Esophagus (tissue), 2 donors: ENCODE results near the gene UBXN4. TPM values are rescaled to one million over a fixed set of nuclear protein-coding genes. Genes with fewer than 3 reads are reported as not detected.
"Not testable (repeated sequence)": the region's sequence is repeated elsewhere in the genome, so short reads cannot be mapped to it uniquely, and the experiment has no call there.

Experiments used
- H3K27ac ChIP-seq, 2 donors: one replicate each; pipeline ENCODE4 v1.5.1; 2013; ENCODE audit warnings: low read depth in 2 of 2, mild to moderate bottlenecking in 2 of 2, inconsistent platforms in 1 of 2, low read length in 1 of 2, moderate library complexity in 1 of 2
- H3K27me3 ChIP-seq, 2 donors: one replicate each; pipeline ENCODE4 v1.6.1; 2013; ENCODE audit warnings: low read length in 2 of 2, control low read depth in 1 of 2, mild to moderate bottlenecking in 1 of 2; ENCODE audit not compliant: insufficient read depth in 2 of 2, control insufficient read depth in 1 of 2
- H3K36me3 ChIP-seq, 2 donors: one replicate each; pipeline ENCODE4 v1.6.1; 2013; ENCODE audit warnings: low read length in 1 of 2; ENCODE audit not compliant: control insufficient read depth in 2 of 2, insufficient read depth in 2 of 2
- H3K4me1 ChIP-seq, 2 donors: one replicate each; pipeline ENCODE4 v1.6.1; 2013; ENCODE audit warnings: low read length in 1 of 2; ENCODE audit not compliant: control insufficient read depth in 2 of 2, insufficient read depth in 2 of 2
- H3K4me3 ChIP-seq, 2 donors: one replicate each; pipeline ENCODE4 v1.5.1; 2013; ENCODE audit warnings: low read length in 2 of 2, mild to moderate bottlenecking in 2 of 2, low read depth in 1 of 2, moderate library complexity in 1 of 2
- H3K9me3 ChIP-seq, 2 donors: one replicate each; pipeline ENCODE4 v1.6.1; 2013; ENCODE audit warnings: mild to moderate bottlenecking in 2 of 2, low read depth in 1 of 2, low read length in 1 of 2, moderate library complexity in 1 of 2; ENCODE audit not compliant: control insufficient read depth in 2 of 2, insufficient read depth in 1 of 2
- WGBS, 2 donors: extraction: QIAGEN DNeasy Blood & Tissue Kit; methylation state at CpG; one replicate each; pipeline ENCODE4 v1.1.7; 2013; 5-methylcytosine and 5-hydroxymethylcytosine counted together
- polyA plus RNA-seq, 2 donors: library from polyadenylated mRNA; stranded (reverse); fragments of 200-250 nt; gene quantifications; one replicate each; pipeline ENCODE4 v1.2.3, GENCODE V29; 2013
- donor health status: healthy with polysubstance abuse.
- donor health status: Bipolar disorder and iron deficiency.

Gene UBXN4
- polyA plus RNA-seq, 2 donors: 33.3 to 40.3 TPM

DNA sequence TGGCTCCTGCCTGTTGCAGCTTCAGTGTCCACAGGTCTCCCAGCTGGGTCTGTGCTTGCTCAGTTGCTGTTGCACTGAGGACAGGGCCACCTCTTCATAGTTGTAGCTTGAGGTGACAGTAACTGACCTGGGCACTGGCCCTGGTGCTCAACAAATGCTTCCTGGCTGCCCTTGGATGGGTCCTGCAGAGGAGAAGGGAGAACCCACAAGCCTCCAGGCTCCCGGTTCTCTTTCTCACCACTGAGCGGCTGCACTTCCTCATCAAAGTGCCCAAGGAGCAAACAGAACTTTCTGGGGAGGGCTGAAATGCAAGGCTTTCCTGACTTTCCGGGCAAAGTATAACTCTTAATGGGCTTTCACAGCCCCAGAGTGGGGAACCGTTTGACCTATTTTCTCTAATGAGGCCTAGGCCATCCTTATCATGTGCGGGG lies 56.6 kb downstream of the UBXN4 start:
- Histone ChIP-seq H3K27me3 (no peaks in the 10 kb centered on the region), H3K4me3 (no peak overlapping the region), H3K36me3 (no peaks in the 10 kb centered on the region), H3K27ac (no peak overlapping the region), H3K9me3 (no peaks in the 10 kb centered on the region), H3K4me1 (no peaks in the 10 kb centered on the region)
- 65 to 70% methylated on average over 5 of the region's 5 CpGs for WGBS, 2 donors

DNA sequence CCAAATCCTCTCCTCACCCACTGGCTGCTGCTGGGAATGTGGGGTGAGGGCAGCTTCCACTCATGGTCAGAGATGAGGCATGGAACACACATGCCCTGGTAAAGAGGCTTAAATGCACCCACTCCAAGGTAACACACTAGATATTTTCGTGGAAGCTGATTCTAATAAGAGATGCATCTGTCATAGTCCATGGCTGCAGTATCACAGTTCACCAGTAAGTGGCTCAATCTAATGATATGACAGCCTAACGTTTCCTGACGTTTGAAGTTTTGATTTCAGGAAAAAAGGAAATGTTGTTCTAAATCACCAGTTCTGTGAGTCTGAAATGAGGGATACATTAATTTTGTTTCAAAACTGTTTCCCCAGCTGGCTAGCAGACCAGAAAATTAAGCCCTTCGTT lies 57.1 kb downstream of the UBXN4 start:
- Histone ChIP-seq H3K27ac (no peak overlapping the region), H3K4me1 (no peaks in the 10 kb centered on the region), H3K27me3 (no peaks in the 10 kb centered on the region), H3K4me3 (no peak overlapping the region), H3K36me3 (no peaks in the 10 kb centered on the region), H3K9me3 (no peaks in the 10 kb centered on the region)
- 54 to 60% methylated on average over 4 of the region's 4 CpGs for WGBS, 2 donors

DNA sequence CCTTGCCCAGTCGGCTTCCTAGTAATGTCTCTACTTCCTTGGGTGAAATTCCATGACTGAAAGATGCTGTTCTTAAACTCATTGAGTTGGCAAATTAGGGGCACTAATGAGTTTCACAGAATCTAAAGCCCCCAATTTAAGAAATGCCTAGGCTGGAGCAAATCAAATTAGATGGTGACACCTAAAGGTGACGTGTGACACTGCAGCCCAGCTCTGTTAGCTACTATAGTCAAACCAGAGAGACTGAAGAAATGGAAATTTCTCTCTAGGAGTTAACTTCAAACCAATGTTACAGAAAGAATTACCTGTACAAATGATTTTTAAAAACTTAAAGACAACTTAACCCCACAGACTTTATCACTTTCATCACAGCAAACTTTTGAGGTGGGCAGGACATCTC lies 58.1 kb downstream of the UBXN4 start:
- Histone ChIP-seq H3K27ac (no peak overlapping the region), H3K9me3 (no peaks in the 10 kb centered on the region), H3K27me3 (no peaks in the 10 kb centered on the region), H3K4me3 (no peak overlapping the region), H3K4me1 (no peaks in the 10 kb centered on the region), H3K36me3 (no peaks in the 10 kb centered on the region)
- 37 to 52% methylated on average over 2 of the region's 2 CpGs for WGBS, 2 donors

DNA sequence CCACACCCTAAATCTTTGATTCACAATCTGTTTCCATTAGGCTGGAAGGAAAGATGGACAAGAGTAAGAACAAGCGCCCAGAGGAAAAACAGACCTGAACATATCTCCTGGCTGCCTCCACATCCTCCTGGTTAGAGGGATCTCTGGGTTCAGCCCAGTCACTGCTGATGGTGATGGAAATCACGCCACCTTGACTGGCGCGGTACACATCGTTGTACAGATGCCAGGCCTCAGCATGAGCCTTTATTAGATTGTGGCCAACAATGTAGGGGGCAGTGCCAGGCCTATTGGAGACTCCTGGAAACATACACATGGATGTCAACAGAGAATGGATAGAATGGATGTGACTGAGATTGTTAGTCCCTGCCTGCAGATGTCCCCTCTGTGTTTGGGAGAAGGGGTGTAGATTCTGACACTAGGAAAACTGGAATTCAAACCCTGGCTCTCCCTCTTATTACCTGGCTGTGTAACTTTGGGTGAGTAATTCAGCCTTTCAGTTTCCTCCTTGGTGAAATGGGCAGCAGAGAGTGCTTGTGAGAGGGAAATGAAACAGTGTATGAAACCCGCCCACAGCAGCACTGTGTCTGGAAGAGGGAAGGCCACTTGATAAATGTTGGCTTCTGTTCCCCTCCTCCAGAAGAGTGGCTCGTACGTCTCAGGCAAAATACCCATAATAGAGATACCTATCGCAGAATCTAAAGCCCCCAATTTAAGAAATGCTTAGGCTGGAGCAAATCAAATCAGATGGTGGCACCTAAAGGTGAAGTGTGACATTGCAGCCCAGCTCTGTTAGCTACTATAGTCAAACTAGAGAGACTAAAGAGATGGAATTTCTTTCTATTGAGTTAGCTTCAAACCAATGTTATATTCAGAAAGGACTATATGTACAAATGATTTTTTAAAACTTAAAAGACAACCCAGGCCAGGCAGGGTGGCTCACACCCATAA lies 59.1 kb downstream of the UBXN4 start:
- H3K27ac ChIP-seq: no peak overlapping the region
- no peaks in the 10 kb centered on the region for H3K27me3 ChIP-seq
- 86 to 89% methylated on average over 9 of the region's 9 CpGs for WGBS, 2 donors

DNA sequence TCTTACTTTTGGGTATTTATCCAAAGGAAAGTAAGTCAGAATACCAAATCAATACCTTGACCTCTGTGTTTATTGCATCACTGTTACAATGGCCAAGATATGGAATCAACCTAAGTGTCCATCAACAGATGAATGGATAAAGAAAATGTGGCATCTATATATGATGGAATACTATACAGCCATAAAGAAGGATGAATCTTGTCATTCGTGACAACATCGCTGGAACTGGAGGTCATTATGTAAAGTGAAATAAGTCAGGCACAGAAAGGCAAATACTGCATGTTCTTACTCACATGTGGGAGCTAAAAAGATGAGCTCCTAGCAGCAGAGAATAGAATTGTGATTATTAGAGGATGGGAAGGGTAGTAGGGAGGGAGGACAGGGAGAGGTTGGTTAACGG lies 60.7 kb downstream of the UBXN4 start:
- 65 to 67% methylated on average over 3 of the region's 3 CpGs for WGBS, 2 donors
- Histone ChIP-seq H3K27me3 (no peaks in the 10 kb centered on the region), H3K9me3 (no peaks in the 10 kb centered on the region), H3K27ac (no peak overlapping the region), H3K4me1 (no peaks in the 10 kb centered on the region), H3K36me3 (no peaks in the 10 kb centered on the region), H3K4me3 (no peak overlapping the region)

More for the DNA sequence above, 59.1 kb downstream of the UBXN4 start:
- Histone ChIP-seq H3K9me3 (no peaks in the 10 kb centered on the region), H3K36me3 (no peaks in the 10 kb centered on the region), H3K4me1 (no peaks in the 10 kb centered on the region), H3K4me3 (no peak overlapping the region)

DNA sequence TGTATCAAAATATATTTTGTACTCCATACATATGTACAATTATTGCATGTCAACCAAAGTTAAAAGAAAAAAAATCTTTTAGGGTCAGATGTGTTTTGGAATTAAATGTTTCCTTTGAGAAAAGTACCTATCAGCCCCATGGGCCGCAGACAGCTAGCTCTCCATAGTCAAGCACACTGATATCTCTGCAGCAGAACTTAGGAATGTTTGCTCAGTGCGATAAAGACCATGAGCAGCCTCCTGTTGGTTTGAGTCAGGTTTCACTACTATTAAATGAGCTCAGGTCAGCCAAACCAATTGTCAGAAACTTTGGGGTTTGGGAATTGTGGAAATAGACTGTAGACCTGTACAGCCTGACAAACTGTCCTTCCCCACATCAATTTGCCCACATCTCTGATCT lies 61.6 kb downstream of the UBXN4 start:
- Histone ChIP-seq H3K27ac (no peak overlapping the region), H3K36me3 (no peaks in the 10 kb centered on the region), H3K4me3 (no peak overlapping the region), H3K4me1 (no peaks in the 10 kb centered on the region), H3K9me3 (no peaks in the 10 kb centered on the region), H3K27me3 (no peaks in the 10 kb centered on the region)
- WGBS, 2 donors: 50 to 68% methylated on average over 2 of the region's 2 CpGs

DNA sequence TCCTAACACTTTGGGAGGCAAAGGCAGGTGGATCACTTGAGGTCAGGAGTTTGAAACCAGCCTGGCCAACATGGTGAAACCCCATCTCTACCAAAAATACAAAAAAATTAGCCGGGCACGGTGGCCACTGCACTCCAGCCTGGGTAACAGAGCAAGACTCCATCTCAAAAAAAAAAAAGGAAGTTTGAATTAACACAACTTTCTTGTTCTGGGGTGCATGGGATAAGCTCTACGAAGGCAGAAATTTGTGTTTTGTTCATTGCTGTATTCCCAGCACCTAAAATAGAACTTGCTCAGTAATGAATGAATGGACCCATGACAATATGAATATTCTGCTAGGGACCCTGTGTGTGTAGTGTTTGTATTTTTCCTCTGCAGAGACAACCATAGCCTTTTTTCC lies 66.2 kb downstream of the UBXN4 start:
- H3K27ac ChIP-seq, H3K4me3 ChIP-seq, H3K9me3 ChIP-seq, H3K27me3 ChIP-seq, H3K36me3 ChIP-seq, H3K4me1 ChIP-seq: not testable (repeated sequence)
- WGBS, 2 donors: 89 to 91% methylated on average over 3 of the region's 3 CpGs

DNA sequence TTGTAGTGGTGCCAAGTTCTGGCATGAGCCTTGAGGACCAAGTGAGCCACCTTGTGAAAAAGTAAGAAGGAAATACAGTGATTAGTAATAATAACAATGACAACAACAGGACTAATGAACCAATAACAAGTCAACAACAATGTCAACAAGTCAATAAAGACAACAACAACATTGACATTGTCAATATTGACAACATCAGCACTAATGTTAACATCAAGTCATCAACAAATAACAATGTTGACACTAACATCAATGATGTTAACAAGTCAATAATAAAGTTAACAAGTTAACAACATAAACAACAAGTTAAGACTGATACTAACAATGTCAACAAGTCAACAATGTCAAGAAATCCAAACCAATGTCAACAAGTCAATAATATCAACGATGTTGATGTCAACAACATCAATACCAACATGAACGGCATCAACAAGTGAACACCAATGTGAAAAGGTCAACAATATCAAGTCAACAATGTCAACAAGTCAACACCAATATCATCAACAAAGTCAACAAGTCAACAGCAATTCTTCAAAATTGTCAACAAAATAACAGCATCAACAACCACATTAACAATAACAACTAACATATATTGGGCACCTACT lies 71.4 kb downstream of the UBXN4 start:
- Histone ChIP-seq H3K27me3 (no peaks in the 10 kb centered on the region), H3K27ac (no peak overlapping the region), H3K36me3 (no peaks in the 10 kb centered on the region), H3K4me3 (no peak overlapping the region), H3K9me3 (no peaks in the 10 kb centered on the region), H3K4me1 (no peaks in the 10 kb centered on the region)
- 64 to 75% methylated on average over 2 of the region's 2 CpGs for WGBS, 2 donors

DNA sequence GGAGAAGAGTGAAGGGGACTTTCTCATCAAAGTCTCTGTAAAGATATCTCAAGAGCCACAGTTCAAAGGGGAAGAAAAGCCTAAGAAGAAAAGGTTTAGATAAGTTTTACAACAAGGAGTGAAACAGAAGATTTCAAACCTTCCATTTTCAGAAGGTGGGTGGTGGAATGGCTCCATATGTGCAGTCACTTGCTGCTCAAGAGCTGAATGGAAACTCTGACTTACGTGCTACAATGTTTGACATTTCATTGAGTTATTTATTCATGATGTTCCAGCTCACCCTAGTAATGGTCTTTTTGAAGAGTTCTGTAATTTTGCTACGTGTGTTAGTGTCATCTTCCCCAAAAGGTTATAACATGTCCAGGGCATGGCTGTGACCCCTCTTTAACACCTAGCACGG lies 73.6 kb downstream of the UBXN4 start:
- Histone ChIP-seq H3K4me1 (no peaks in the 10 kb centered on the region), H3K4me3 (no peak overlapping the region), H3K36me3 (no peaks in the 10 kb centered on the region), H3K9me3 (no peaks in the 10 kb centered on the region), H3K27me3 (no peaks in the 10 kb centered on the region), H3K27ac (no peak overlapping the region)
- WGBS, 2 donors: 67 to 71% methylated on average over 3 of the region's 3 CpGs

DNA sequence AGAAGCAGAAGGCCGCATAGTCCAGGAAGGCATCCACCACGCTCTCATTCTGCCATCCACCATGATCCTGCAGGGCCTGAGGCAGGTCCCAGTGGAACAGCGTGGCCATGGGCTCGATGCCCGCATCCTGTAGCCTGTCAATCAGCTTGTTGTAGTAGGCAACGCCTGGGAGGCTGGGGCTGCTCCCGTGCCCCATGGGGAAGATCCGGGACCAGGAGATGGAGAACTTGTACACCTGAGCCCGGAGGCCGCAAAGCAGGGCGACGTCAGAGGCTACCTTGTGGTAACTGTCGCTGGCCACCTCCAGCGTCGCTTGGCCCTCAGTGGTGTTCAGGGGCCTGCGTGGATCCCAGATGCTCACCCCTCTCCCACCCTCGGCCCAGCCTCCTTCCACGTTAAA lies 75.8 kb downstream of the UBXN4 start:
- no peaks in the 10 kb centered on the region for H3K27me3 ChIP-seq
- no peak overlapping the region for H3K4me3 ChIP-seq
- H3K36me3 ChIP-seq: no peaks in the 10 kb centered on the region
- whole genome bisulfite sequencing, 2 donors: 87 to 91% methylated on average over 18 of the region's 18 CpGs
- no peak overlapping the region for H3K27ac ChIP-seq
- no peaks in the 10 kb centered on the region for H3K4me1 ChIP-seq
- no peaks in the 10 kb centered on the region for H3K9me3 ChIP-seq
